Activated CD4-positive, alpha-beta T cell treated with anti-CD3 and anti-CD28 coated beads, Interleukin-2, amount 10 ng/mL, durations not matched to agents 7 days and 5 days (primary cell): ENCODE measurements around the gene DHX34. TPM values are rescaled to one million over a fixed set of nuclear protein-coding genes. Genes with fewer than 3 reads are reported as not detected.
A peak's percentile ranks its signal among the peaks of the same experiment; 100 is the strongest.

Source experiments
- CTCF ChIA-PET: fragments of 350-600 bp; sonication (Branson Sonifier 250); formaldehyde crosslinking; loops from one replicate; lab custom pipeline; 2021; ENCODE audit warnings: antibody characterized with exemption; lab: Charles Lee
- POLR2A ChIA-PET: fragments of 350-600 bp; sonication (Branson Sonifier 250); formaldehyde crosslinking; loops from one replicate; lab custom pipeline; 2021; ENCODE audit warnings: antibody characterized with exemption; lab: Charles Lee
- DNase-seq: peaks from one replicate; pipeline ENCODE4 v3.0.0-alpha.2; 2020
- H3K27ac Mint-ChIP-seq: one replicate; pipeline ENCODE4 v1.8.0; 2021; ENCODE audit warnings: mild to moderate bottlenecking, moderate library complexity, mixed read lengths
- H3K27me3 Mint-ChIP-seq: one replicate; pipeline ENCODE4 v1.8.0; 2021; ENCODE audit warnings: mixed read lengths
- H3K36me3 Mint-ChIP-seq: one replicate; pipeline ENCODE4 v1.8.0; 2021; ENCODE audit warnings: low read depth, mixed read lengths
- H3K4me1 Mint-ChIP-seq: one replicate; pipeline ENCODE4 v1.8.0; 2021; ENCODE audit warnings: mixed read lengths
- H3K4me3 Mint-ChIP-seq: one replicate; pipeline ENCODE4 v1.8.0; 2021; ENCODE audit warnings: mild to moderate bottlenecking, moderate library complexity, mixed read lengths
- H3K9me3 Mint-ChIP-seq: one replicate; pipeline ENCODE4 v1.8.0; 2021; ENCODE audit warnings: mixed read lengths
- total RNA-seq, 2 experiments: library from RNA; stranded (reverse); gene quantifications; one replicate each; pipeline ENCODE4 v1.2.3, GENCODE V29; 2021

DHX34 gene
- total RNA-seq, 2 experiments from 2014 or later: 13.0 TPM

GRCh38 chr19:47315125-47315821 is 33.8 kb upstream of the DHX34 start:
- Mint-ChIP-seq H3K27ac (no peak overlapping the region), H3K4me3 (no peak overlapping the region), H3K4me1 (no peaks in the 10 kb centered on the region), H3K9me3 (no peaks in the 10 kb centered on the region), H3K27me3 (peaks cover 9% of the 10 kb centered on the region), H3K36me3 (no peaks in the 10 kb centered on the region)
- DNase-seq: no peak
- ChIA-PET POLR2A (no interaction called here), CTCF (interaction anchor here (0.5 to 1.9 kb wide), 5 partner anchors 16 to 1698 kb away, joined by 3 to 8 read pairs (median 3); partner anchors contain the start of gene DHX34)

GRCh38 chr19:47316513-47316912 is 32.6 kb upstream of the DHX34 start:
- ChIA-PET POLR2A (interaction anchor here (0.7 kb wide), 1 partner anchor 156 kb away, joined by 6 read pairs; no protein-coding TSS in a partner anchor), CTCF (interaction anchor here (0.7 to 1.9 kb wide), 2 partner anchors 29 to 32 kb away, joined by 5 to 8 read pairs; partner anchors contain the start of gene DHX34)
- H3K4me1 Mint-ChIP-seq: no peaks in the 10 kb centered on the region
- H3K27ac Mint-ChIP-seq: no peak overlapping the region
- no peak for DNase-seq
- H3K9me3 Mint-ChIP-seq: no peaks in the 10 kb centered on the region
- no peaks in the 10 kb centered on the region for H3K36me3 Mint-ChIP-seq
- peaks cover 9% of the 10 kb centered on the region for H3K27me3 Mint-ChIP-seq
- H3K4me3 Mint-ChIP-seq: no peak overlapping the region

- Mint-ChIP-seq H3K4me1 (no peaks in the 10 kb centered on the region), H3K9me3 (no peaks in the 10 kb centered on the region), H3K27me3 (peaks cover 21% of the 10 kb centered on the region), H3K4me3 (no peak overlapping the region), H3K36me3 (no peaks in the 10 kb centered on the region), H3K27ac (no peak overlapping the region)
- ChIA-PET CTCF (no interaction called here), POLR2A (no interaction called here)
- no peak for DNase-seq
These were observed 28.9 kb upstream of the DHX34 start for GRCh38 chr19:47319923-47320871.

- ChIA-PET CTCF (interaction anchor here (0.6 kb wide), 1 partner anchor 125 kb away, joined by 3 read pairs; no protein-coding TSS in a partner anchor), POLR2A (interaction anchor here (0.6 kb wide), 1 partner anchor 27 kb away, joined by 6 read pairs; the partner anchor contains the start of gene DHX34)
- Mint-ChIP-seq H3K36me3 (no peaks in the 10 kb centered on the region), H3K4me1 (no peaks in the 10 kb centered on the region), H3K27me3 (peaks cover 15% of the 10 kb centered on the region), H3K27ac (no peak overlapping the region), H3K9me3 (no peaks in the 10 kb centered on the region), H3K4me3 (no peak overlapping the region)
- no peak for DNase-seq
These were observed 27.5 kb upstream of the DHX34 start for GRCh38 chr19:47321630-47322029.

DNA sequence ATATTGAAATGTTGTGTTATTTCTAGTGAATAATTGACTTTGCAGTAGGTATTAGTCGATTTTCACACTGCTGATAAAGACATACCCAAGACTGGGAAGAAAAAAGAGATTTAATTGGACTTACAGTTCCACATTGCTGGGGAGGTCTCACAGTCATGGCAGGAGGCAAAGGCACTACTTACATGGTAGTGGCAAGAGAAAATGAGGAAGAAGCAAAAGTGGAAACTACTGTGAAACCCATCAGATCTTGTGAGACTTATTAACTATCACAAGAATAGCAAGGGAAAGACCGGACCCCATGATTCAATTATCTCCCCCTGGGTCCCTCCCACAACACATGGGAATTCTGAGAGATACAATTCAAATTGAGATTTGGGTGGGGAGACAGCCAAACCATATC is 27.1 kb upstream of the DHX34 start:
- H3K4me1 Mint-ChIP-seq: no peaks in the 10 kb centered on the region
- DNase-seq: no peak
- H3K9me3 Mint-ChIP-seq: no peaks in the 10 kb centered on the region
- no peak overlapping the region for H3K4me3 Mint-ChIP-seq
- ChIA-PET CTCF (interaction anchor here (0.6 kb wide), 1 partner anchor 125 kb away, joined by 3 read pairs; no protein-coding TSS in a partner anchor), POLR2A (no interaction called here)
- no peak overlapping the region for H3K27ac Mint-ChIP-seq
- H3K27me3 Mint-ChIP-seq: peaks cover 15% of the 10 kb centered on the region
- H3K36me3 Mint-ChIP-seq: no peaks in the 10 kb centered on the region

- CTCF ChIA-PET: interaction anchor here (0.7 kb wide), 1 partner anchor 12 kb away, joined by 3 read pairs; no protein-coding TSS in a partner anchor
- POLR2A ChIA-PET: no interaction called here
- Mint-ChIP-seq H3K27ac (peak overlapping the region; percentile 31), H3K4me1 (no peaks in the 10 kb centered on the region), H3K4me3 (no peak overlapping the region), H3K27me3 (peaks cover 15% of the 10 kb centered on the region), H3K9me3 (no peaks in the 10 kb centered on the region), H3K36me3 (no peaks in the 10 kb centered on the region)
- DNase-seq: no peak
These were observed 25.7 kb upstream of the DHX34 start for GRCh38 chr19:47323409-47323808.

DNA sequence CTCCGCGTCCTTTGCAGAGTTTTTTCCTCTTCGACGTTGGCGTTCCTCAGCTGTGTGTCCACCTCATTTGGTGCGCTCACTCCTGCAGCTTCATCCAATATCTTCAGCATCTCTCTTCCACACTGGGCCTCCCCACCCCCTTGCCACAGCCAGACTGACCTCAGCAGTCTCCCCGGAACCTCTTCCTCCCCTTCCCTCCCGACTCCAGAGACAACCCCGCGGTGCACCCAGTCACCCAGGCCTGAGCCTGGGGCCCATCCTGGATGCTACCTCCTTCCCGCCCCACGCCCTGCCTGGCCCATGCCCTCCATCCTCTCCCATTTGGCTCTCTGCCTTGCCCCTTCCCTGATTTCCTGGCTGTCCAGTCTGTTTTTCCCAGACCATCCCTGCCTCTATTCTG is 25.2 kb upstream of the DHX34 start:
- CTCF ChIA-PET: interaction anchor here (0.6 to 0.7 kb wide), 2 partner anchors 11 to 334 kb away, joined by 3 to 4 read pairs; no protein-coding TSS in a partner anchor
- H3K9me3 Mint-ChIP-seq: no peaks in the 10 kb centered on the region

GRCh38 chr19:47324502-47324901 is 24.6 kb upstream of the DHX34 start:
- Mint-ChIP-seq H3K9me3 (no peaks in the 10 kb centered on the region), H3K4me3 (no peak overlapping the region), H3K4me1 (no peaks in the 10 kb centered on the region), H3K36me3 (no peaks in the 10 kb centered on the region), H3K27ac (no peak overlapping the region), H3K27me3 (peaks cover 15% of the 10 kb centered on the region)
- ChIA-PET CTCF (no interaction called here), POLR2A (no interaction called here)
- DNase-seq: no peak

More for the DNA sequence above, 25.2 kb upstream of the DHX34 start:
- POLR2A ChIA-PET: no interaction called here
- Mint-ChIP-seq H3K27ac (no peak overlapping the region), H3K27me3 (peaks cover 15% of the 10 kb centered on the region), H3K4me3 (no peak overlapping the region), H3K36me3 (no peaks in the 10 kb centered on the region), H3K4me1 (no peaks in the 10 kb centered on the region)
- no peak for DNase-seq

DNA sequence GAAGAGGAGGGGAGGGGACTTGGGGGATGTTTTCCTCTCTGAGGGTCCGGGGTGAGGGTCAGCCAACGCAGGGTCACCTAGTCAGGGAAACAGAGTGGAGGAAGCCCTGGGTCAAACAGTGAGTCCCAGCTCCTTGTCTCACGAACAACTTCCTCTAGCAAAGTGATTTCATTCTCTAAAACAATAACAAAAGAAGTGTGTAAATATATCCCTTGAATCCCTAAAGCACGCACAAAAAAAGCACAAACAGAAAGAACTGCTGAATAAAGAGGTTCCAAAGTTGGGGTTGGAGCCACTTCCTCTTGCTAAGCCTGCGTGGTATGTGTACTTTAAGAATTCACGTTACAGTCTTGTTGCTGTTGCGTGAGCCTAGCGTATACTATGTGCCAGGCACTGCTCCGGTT is 18.6 kb upstream of the DHX34 start:
- Mint-ChIP-seq H3K9me3 (no peaks in the 10 kb centered on the region), H3K27me3 (no peaks in the 10 kb centered on the region), H3K36me3 (no peaks in the 10 kb centered on the region), H3K27ac (no peak overlapping the region), H3K4me1 (peaks cover 8% of the 10 kb centered on the region), H3K4me3 (no peak overlapping the region)
- no peak for DNase-seq
- ChIA-PET POLR2A (no interaction called here), CTCF (interaction anchor here (0.7 kb wide), 1 partner anchor 33 kb away, joined by 4 read pairs; no protein-coding TSS in a partner anchor)

DNA sequence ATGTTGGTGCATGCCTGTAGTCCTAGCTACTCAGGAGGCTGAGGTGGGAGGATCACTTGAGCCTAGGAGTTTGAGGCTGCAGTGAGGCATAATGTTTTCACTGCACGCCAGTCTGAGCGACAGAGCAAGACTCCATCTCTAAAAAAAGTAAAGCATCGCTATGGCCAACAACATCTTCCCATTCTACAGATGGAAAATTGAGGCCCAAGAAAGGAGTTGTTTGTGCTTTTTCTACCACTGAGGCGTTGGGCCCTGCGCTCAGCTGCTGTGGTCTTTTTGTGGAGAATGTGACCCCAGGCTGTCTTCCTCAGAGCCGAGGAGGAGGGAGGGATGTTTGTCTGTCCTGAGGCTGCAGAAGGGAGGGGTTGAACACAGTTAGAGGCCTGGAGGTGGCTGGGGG is 17.6 kb upstream of the DHX34 start:
- H3K27me3 Mint-ChIP-seq: no peaks in the 10 kb centered on the region

GRCh38 chr19:47331931-47332547 is 17.1 kb upstream of the DHX34 start, which contains the start of gene C5AR2:
Gene C5AR2, plus strand, starts transcription at chr19:47332175. Its CDS starts 8,625 bp downstream, at chr19:47340800.
- no peak within 1 kb of the TSS for H3K27ac Mint-ChIP-seq
- ChIA-PET CTCF (interaction anchor here (0.9 kb wide), 2 partner anchors 17 kb away, joined by 3 to 5 read pairs; partner anchors contain the start of gene DHX34), POLR2A (no interaction called here)
- H3K4me1 Mint-ChIP-seq: peaks cover 18% of the 10 kb centered on the region
- H3K4me3 Mint-ChIP-seq: no peak within 1 kb of the TSS
- no peaks in the 10 kb centered on the region for H3K36me3 Mint-ChIP-seq
- H3K9me3 Mint-ChIP-seq: no peaks in the 10 kb centered on the region
- no peak for DNase-seq
- no peaks in the 10 kb centered on the region for H3K27me3 Mint-ChIP-seq

More for the DNA sequence above, 17.6 kb upstream of the DHX34 start:
- Mint-ChIP-seq H3K9me3 (no peaks in the 10 kb centered on the region), H3K4me1 (peaks cover 14% of the 10 kb centered on the region), H3K36me3 (no peaks in the 10 kb centered on the region), H3K27ac (no peak overlapping the region), H3K4me3 (no peak overlapping the region)
- ChIA-PET POLR2A (no interaction called here), CTCF (interaction anchor here (0.9 kb wide), 1 partner anchor 17 kb away, joined by 3 read pairs; the partner anchor contains the start of gene DHX34)
- DNase-seq: no peak
